Non-pigmented ciliary epithelial cell (primary cell): ENCODE results near the gene MACROH2A1.

ENCODE experiments used
- DNase-seq: peaks from one replicate; pipeline ENCODE4 v3.0.0-alpha.2; 2010; ENCODE audit warnings: low read depth

The MACROH2A1 gene

GRCh38 chr5:135313946-135314345 lies 85.1 kb downstream of the MACROH2A1 start:
- DNase-seq, result no peak

- no peak for DNase-seq
Measured at GRCh38 chr5:135313405-135313804, 85.6 kb downstream of the MACROH2A1 start.

- DNase-seq, result no peak
Measured at GRCh38 chr5:135312255-135312935, 86.6 kb downstream of the MACROH2A1 start.

- peak; percentile 38 for DNase-seq
Measured at GRCh38 chr5:135310328-135310989, 88.6 kb downstream of the MACROH2A1 start.

GRCh38 chr5:135309391-135310327 lies 89.4 kb downstream of the MACROH2A1 start:
- DNase-seq, result no peak

- DNase-seq, result peak; percentile 54
Measured at GRCh38 chr5:135308752-135309151, 90.3 kb downstream of the MACROH2A1 start.

- DNase-seq, result peak; percentile 6
Measured at GRCh38 chr5:135308245-135308644, 90.8 kb downstream of the MACROH2A1 start.

GRCh38 chr5:135307143-135307903 lies 91.7 kb downstream of the MACROH2A1 start:
- no peak for DNase-seq

- no peak for DNase-seq
Measured at GRCh38 chr5:135306557-135306956, 92.5 kb downstream of the MACROH2A1 start.

GRCh38 chr5:135304352-135305221 lies 94.4 kb downstream of the MACROH2A1 start:
- no peak for DNase-seq

GRCh38 chr5:135303582-135304173 lies 95.4 kb downstream of the MACROH2A1 start:
- no peak for DNase-seq

- no peak for DNase-seq
Measured at GRCh38 chr5:135296900-135297816, 101.9 kb downstream of the MACROH2A1 start.

- DNase-seq, result no peak
Measured at GRCh38 chr5:135295852-135296251, 103.2 kb downstream of the MACROH2A1 start.

- DNase-seq, result no peak
Measured at GRCh38 chr5:135294793-135295192, 104.2 kb downstream of the MACROH2A1 start.

- no peak for DNase-seq
Measured at GRCh38 chr5:135289651-135290050, 109.4 kb downstream of the MACROH2A1 start.

- no peak for DNase-seq
Measured at GRCh38 chr5:135287551-135287950, 111.5 kb downstream of the MACROH2A1 start.
